H9 (cell line): ENCODE measurements around the gene MATN4. TPM values are rescaled to one million over a fixed set of nuclear protein-coding genes. Genes with fewer than 3 reads are reported as not detected.
A peak's percentile ranks its signal among the peaks of the same experiment; 100 is the strongest.

Experiments
- DNase-seq: peaks from one replicate; pipeline ENCODE4 v3.0.0-alpha.2; 2017
- H2AFZ ChIP-seq: one replicate; pipeline ENCODE4 v1.6.1; 2013; ENCODE audit warnings: mild to moderate bottlenecking, low read length, control low read depth, moderate library complexity
- H2AK5ac ChIP-seq: 2 replicates; pipeline ENCODE4 v1.6.1; 2013; ENCODE audit warnings: low read length, control low read depth, mixed read lengths; ENCODE audit not compliant: insufficient read length
- H2BK120ac ChIP-seq: one replicate; pipeline ENCODE4 v1.6.1; 2013; ENCODE audit warnings: low read depth, mild to moderate bottlenecking, low read length, control low read depth, inconsistent platforms; ENCODE audit not compliant: poor library complexity, severe bottlenecking
- H2BK12ac ChIP-seq: 2 replicates; pipeline ENCODE4 v1.6.1; 2013; ENCODE audit warnings: low read length, control low read depth, mixed read lengths, low read depth; ENCODE audit not compliant: insufficient read length
- H2BK15ac ChIP-seq: 2 replicates; pipeline ENCODE4 v1.6.1; 2013; ENCODE audit warnings: low read depth, low read length, control low read depth
- H2BK20ac ChIP-seq: one replicate; pipeline ENCODE4 v1.6.1; 2013; ENCODE audit warnings: low read depth, mild to moderate bottlenecking, low read length, control low read depth, inconsistent platforms; ENCODE audit not compliant: poor library complexity, severe bottlenecking
- H2BK5ac ChIP-seq: 2 replicates; pipeline ENCODE4 v1.6.1; 2013; ENCODE audit warnings: low read length, control low read depth, mixed read lengths; ENCODE audit not compliant: insufficient read length
- H3K14ac ChIP-seq: 2 replicates; pipeline ENCODE4 v1.6.1; 2013; ENCODE audit warnings: low read length, control low read depth; ENCODE audit not compliant: insufficient read depth
- H3K18ac ChIP-seq: 2 replicates; pipeline ENCODE4 v1.6.1; 2013; ENCODE audit warnings: low read depth, mild to moderate bottlenecking, mixed read lengths, low read length, control low read depth; ENCODE audit not compliant: insufficient read length
- H3K23ac ChIP-seq: 2 replicates; pipeline ENCODE4 v1.6.1; 2013; ENCODE audit warnings: low read length, control low read depth, mixed read lengths, low read depth; ENCODE audit not compliant: insufficient read length
- H3K23me2 ChIP-seq: 2 replicates; pipeline ENCODE4 v1.6.1; 2013; ENCODE audit warnings: low read depth, mild to moderate bottlenecking, mixed read lengths, low read length, control low read depth; ENCODE audit not compliant: insufficient read length, poor library complexity, severe bottlenecking
- H3K27ac ChIP-seq: 2 replicates; pipeline ENCODE4 v1.5.1; 2013; ENCODE audit warnings: low read length, control low read depth, mixed read lengths, low read depth; ENCODE audit not compliant: insufficient read length
- H3K27me3 ChIP-seq: 2 replicates; pipeline ENCODE4 v1.6.1; 2013; ENCODE audit warnings: low read length, control low read depth, inconsistent platforms; ENCODE audit not compliant: insufficient read depth
- H3K4ac ChIP-seq: 2 replicates; pipeline ENCODE4 v1.6.1; 2013; ENCODE audit warnings: low read depth, mild to moderate bottlenecking, control low read depth, inconsistent platforms, low read length, moderate library complexity
- H3K4me1 ChIP-seq: 2 replicates; pipeline ENCODE4 v1.6.1; 2013; ENCODE audit warnings: low read length, control low read depth, inconsistent platforms; ENCODE audit not compliant: insufficient read depth
- H3K4me2 ChIP-seq: 2 replicates; pipeline ENCODE4 v1.6.1; 2013; ENCODE audit warnings: low read length, control low read depth, mixed read lengths; ENCODE audit not compliant: insufficient read length, insufficient read depth
- H3K56ac ChIP-seq: 2 replicates; pipeline ENCODE4 v1.6.1; 2013; ENCODE audit warnings: low read depth, mild to moderate bottlenecking, mixed read lengths, low read length, control low read depth; ENCODE audit not compliant: insufficient read length
- H3K79me1 ChIP-seq: 2 replicates; pipeline ENCODE4 v1.6.1; 2013; ENCODE audit warnings: low read depth, mild to moderate bottlenecking, moderate library complexity, low read length, control low read depth, inconsistent platforms; ENCODE audit not compliant: insufficient read depth, poor library complexity, severe bottlenecking
- H3K79me2 ChIP-seq: 2 replicates; pipeline ENCODE4 v1.6.1; 2013; ENCODE audit warnings: low read length, control low read depth, inconsistent platforms; ENCODE audit not compliant: insufficient read depth
- H3K9ac ChIP-seq: 2 replicates; pipeline ENCODE4 v1.6.1; 2013; ENCODE audit warnings: low read length, control low read depth, mixed read lengths; ENCODE audit not compliant: insufficient read length; ENCODE audit errors: extremely low read depth
- H3K9me3 ChIP-seq: one replicate; pipeline ENCODE4 v1.6.1; 2013; ENCODE audit warnings: low read depth, low read length, inconsistent platforms; ENCODE audit not compliant: control insufficient read depth
- H3T11ph ChIP-seq: one replicate; pipeline ENCODE4 v1.6.1; 2013; ENCODE audit warnings: mild to moderate bottlenecking, low read length, control low read depth, inconsistent platforms
- H4K20me1 ChIP-seq: one replicate; pipeline ENCODE4 v1.6.1; 2013; ENCODE audit not compliant: control insufficient read depth, insufficient read length, insufficient read depth
- H4K5ac ChIP-seq: 2 replicates; pipeline ENCODE4 v1.6.1; 2013; ENCODE audit warnings: low read depth, mild to moderate bottlenecking, mixed read lengths, low read length, control low read depth; ENCODE audit not compliant: insufficient read length
- H4K8ac ChIP-seq: replicated peaks from 2 replicates; pipeline ENCODE4 v1.6.1; 2013; ENCODE audit warnings: low read length, control low read depth, mixed read lengths, low read depth; ENCODE audit not compliant: insufficient read length
- H4K91ac ChIP-seq: 2 replicates; pipeline ENCODE4 v1.6.1; 2013; ENCODE audit warnings: low read depth, mild to moderate bottlenecking, moderate library complexity, mixed read lengths, low read length, control low read depth; ENCODE audit not compliant: insufficient read length
- H3K27ac Mint-ChIP-seq, 3 experiments: 2 replicates in 2 of 3; 3 replicates in 1 of 3; pipeline ENCODE4 v1.8.0; 2020 to 2021; ENCODE audit warnings: mixed read lengths in 3 of 3, mild to moderate bottlenecking in 1 of 3, moderate library complexity in 1 of 3
- H3K27me3 Mint-ChIP-seq: 2 replicates; pipeline ENCODE4 v1.8.0; 2021; ENCODE audit warnings: low read depth, mild to moderate bottlenecking, moderate library complexity, mixed read lengths
- H3K36me3 Mint-ChIP-seq, 3 experiments: 2 replicates in 2 of 3; 3 replicates in 1 of 3; pipeline ENCODE4 v1.8.0; 2020 to 2021; ENCODE audit warnings: low read depth in 3 of 3, mixed read lengths in 3 of 3; ENCODE audit not compliant: insufficient read depth in 1 of 3
- H3K4me1 Mint-ChIP-seq, 2 experiments: 2 replicates each; pipeline ENCODE4 v1.8.0; 2020; ENCODE audit warnings: mixed read lengths in 2 of 2
- H3K4me3 Mint-ChIP-seq, 2 experiments: 2 replicates in 1 of 2; 3 replicates in 1 of 2; pipeline ENCODE4 v1.8.0; 2020 to 2021; ENCODE audit warnings: mild to moderate bottlenecking in 2 of 2, mixed read lengths in 2 of 2, moderate library complexity in 1 of 2
- H3K9me3 Mint-ChIP-seq, 2 experiments: 2 replicates in 1 of 2; 3 replicates in 1 of 2; pipeline ENCODE4 v1.8.0; 2020; ENCODE audit warnings: mild to moderate bottlenecking in 2 of 2, mixed read lengths in 2 of 2, moderate library complexity in 1 of 2
- CTCF ChIP-seq: fragments of 200-600 bp; sonication (generic); conservative IDR thresholded peaks from 3 replicates; pipeline ENCODE4 v1.8.0; 2021; ENCODE audit warnings: antibody characterized with exemption, mild to moderate bottlenecking
- WGBS: extraction: QIAGEN DNeasy Blood & Tissue Kit; methylation state at CpG from one replicate; pipeline ENCODE4 v1.1.7; 2013; ENCODE audit warnings: missing lambda C conversion rate, low lambda C conversion rate, mixed read lengths; ENCODE audit not compliant: insufficient read length; ENCODE audit errors: extremely low coverage; 5-methylcytosine and 5-hydroxymethylcytosine counted together
- total RNA-seq: library from RNA; stranded (reverse); gene quantifications from 2 replicates; pipeline ENCODE4 v1.2.1, GENCODE V29; 2021

Gene MATN4
- total RNA-seq, 1 experiment from 2014 or later, result 0.11 TPM

GRCh38 chr20:45325371-45325770 is 17.3 kb upstream of the MATN4 start:
- no peak overlapping the region for H3K4me2 ChIP-seq
- H3K27ac ChIP-seq, result no peak overlapping the region
- H3K56ac ChIP-seq, result no peak overlapping the region
- H2BK15ac ChIP-seq, result no peak overlapping the region
- no peak overlapping the region for H2AFZ ChIP-seq
- Mint-ChIP-seq H3K27me3 (no peaks in the 10 kb centered on the region), H3K4me3 (no peak overlapping the region; a peak in 1 of 5 replicates), H3K36me3 (peaks cover 8 to 33% (median 30%) of the 10 kb centered on the region in 3 experiments; a peak in 6 of 7 replicates), H3K9me3 (no peaks in the 10 kb centered on the region), H3K27ac (peak overlapping the region in 2 of 3 experiments; percentile 44 to 67; a peak in 2 of 7 replicates), H3K4me1 (peaks cover 5 to 6% of the 10 kb centered on the region in 2 experiments; a peak in 1 of 4 replicates)
- H2BK12ac ChIP-seq, result no peak overlapping the region
- no peaks in the 10 kb centered on the region for H4K20me1 ChIP-seq
- H3K4ac ChIP-seq, result no peak overlapping the region
- H3K14ac ChIP-seq, result no peak overlapping the region
- H2BK120ac ChIP-seq, result no peak overlapping the region
- no peak overlapping the region for H3K18ac ChIP-seq
- WGBS, result no CpG with 5 or more reads among the region's 6 CpGs
- H4K5ac ChIP-seq, result no peak overlapping the region
- H3K23ac ChIP-seq, result no peak overlapping the region
- no peak for DNase-seq
- no peaks in the 10 kb centered on the region for H3K79me2 ChIP-seq
- H2AK5ac ChIP-seq, result no peak overlapping the region
- no peak for TF ChIP-seq CTCF
- H3T11ph ChIP-seq, result no peak overlapping the region
- H4K8ac ChIP-seq, result no peak overlapping the region
- H3K9me3 ChIP-seq, result no peaks in the 10 kb centered on the region
- no peak overlapping the region for H2BK20ac ChIP-seq
- no peak overlapping the region for H4K91ac ChIP-seq
- no peaks in the 10 kb centered on the region for H3K4me1 ChIP-seq
- no peaks in the 10 kb centered on the region for H3K27me3 ChIP-seq
- no peak overlapping the region for H2BK5ac ChIP-seq
- no peak overlapping the region for H3K9ac ChIP-seq
- H3K23me2 ChIP-seq, result no peaks in the 10 kb centered on the region
- H3K79me1 ChIP-seq, result no peaks in the 10 kb centered on the region
